Activated CD4-positive, alpha-beta T cell treated with anti-CD3 and anti-CD28 coated beads, Interleukin-10, Interleukin-2, amounts not matched to agents 100 ng/mL and 50 ng/mL, durations not matched to agents 16 hours and 8 hours (primary cell): ENCODE data around the gene PHEX.
"Not testable (repeated sequence)": the region's sequence is repeated elsewhere in the genome, so short reads cannot be mapped to it uniquely, and the experiment has no call there.

Source experiments
- DNase-seq: peaks from one replicate; pipeline ENCODE4 v3.0.0-alpha.2; 2020

PHEX gene

GRCh38 chrX:22249371-22249770 is 217.2 kb downstream of the PHEX start:
- no peak for DNase-seq

- DNase-seq, result no peak
Observed at GRCh38 chrX:22268706-22269105, 236.6 kb downstream of the PHEX start.

- DNase-seq, result no peak
Observed at GRCh38 chrX:22272613-22273012, 240.5 kb downstream of the PHEX start, which contains the start of gene CBLL2. Gene CBLL2, plus strand, starts transcription at chrX:22272913. Its CDS starts 79 bp downstream, at chrX:22272992.

GRCh38 chrX:22273714-22274317 is 241.7 kb downstream of the PHEX start:
- DNase-seq, result no peak

- no peak for DNase-seq
Observed at GRCh38 chrX:22276781-22277180, 244.7 kb downstream of the PHEX start.

GRCh38 chrX:22278375-22278774 is 246.2 kb downstream of the PHEX start:
- DNase-seq, result no peak

GRCh38 chrX:22289209-22289608 is 257.1 kb downstream of the PHEX start:
- not testable (repeated sequence) for DNase-seq

GRCh38 chrX:22296871-22297270 is 264.7 kb downstream of the PHEX start:
- DNase-seq, result no peak

GRCh38 chrX:22300130-22300529 is 268.0 kb downstream of the PHEX start:
- no peak for DNase-seq
